ENCODE data around the gene SFMBT1.

DNA sequence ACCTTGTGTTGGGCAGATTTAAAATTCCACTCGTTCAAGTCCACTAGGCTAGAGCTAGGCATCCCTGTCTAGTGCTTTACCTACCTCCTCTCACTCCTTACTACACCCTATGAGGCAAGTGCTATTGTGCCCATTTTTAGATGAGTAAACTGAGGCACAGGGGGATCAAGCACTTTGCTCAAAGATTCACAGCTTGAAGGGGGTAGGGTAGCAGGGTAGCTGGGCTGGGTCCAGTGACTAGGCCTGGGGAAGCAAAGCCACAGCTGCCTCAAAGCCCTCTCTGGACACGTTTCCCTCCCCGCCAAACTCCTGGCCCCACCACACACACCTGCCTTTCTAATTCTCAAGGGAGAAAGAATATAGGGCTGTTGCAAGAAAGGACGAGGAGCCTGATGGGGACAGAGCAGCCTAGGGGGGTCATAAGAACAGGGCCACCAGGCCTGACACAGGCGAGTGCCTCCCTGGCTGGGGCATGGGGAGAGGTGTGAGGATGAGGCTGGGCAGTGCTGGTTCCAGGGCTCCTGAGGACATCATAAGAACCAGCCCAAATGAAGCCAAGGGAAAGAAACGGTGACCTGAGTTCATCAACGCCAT, 34.8 kb upstream of the SFMBT1 start:
- no peak for TF ChIP-seq CTCF (conservative IDR thresholded peaks at IDR 0.05 in 1 of 2, IDR thresholded peaks at IDR 0.05 in 1 of 2; ENCODE audit: low read depth in 1 of 2, low read length in 2 of 2)
- no peak for TF ChIP-seq EZH2 (IDR thresholded peaks at IDR 0.05; ENCODE audit: low read length, missing control alignments)
